Measurements from ENCODE around the gene CCNY.

DNA sequence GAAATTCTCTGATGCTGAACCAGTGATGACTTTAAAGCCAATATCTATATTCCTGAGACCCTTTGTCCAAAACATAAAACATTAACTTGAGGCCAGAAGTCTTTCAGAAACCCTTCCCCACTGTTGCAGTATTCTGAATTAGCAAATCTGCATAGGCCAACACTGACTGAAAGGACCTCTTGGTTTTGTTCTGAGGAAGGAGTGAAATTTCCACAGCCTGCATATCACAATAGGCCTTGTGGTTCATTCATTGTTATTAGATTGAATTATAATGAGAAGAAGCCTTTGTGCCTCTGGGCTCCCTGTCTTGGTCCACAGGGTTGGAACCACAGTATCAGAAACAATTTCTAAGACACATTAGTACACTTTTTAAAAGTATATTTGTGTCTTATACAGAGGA lies 90.3 kb downstream of the CCNY start:
- TF ChIP-seq, protein P1, sequence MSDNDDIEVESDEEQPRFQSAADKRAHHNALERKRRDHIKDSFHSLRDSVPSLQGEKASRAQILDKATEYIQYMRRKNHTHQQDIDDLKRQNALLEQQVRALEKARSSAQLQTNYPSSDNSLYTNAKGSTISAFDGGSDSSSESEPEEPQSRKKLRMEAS (IDR thresholded peaks at IDR 0.05): no peak
- TF ChIP-seq RAD21 (IDR thresholded peaks at IDR 0.05; ENCODE audit: low read depth) (no peak), EP300 (IDR thresholded peaks at IDR 0.05; ENCODE audit: borderline replicate concordance) (no peak), TEAD4 (IDR thresholded peaks at IDR 0.05) (no peak), TCF12 (IDR thresholded peaks at IDR 0.05; ENCODE audit: low read depth) (no peak), EGR1 (IDR thresholded peaks at IDR 0.05) (no peak), TAF1 (IDR thresholded peaks at IDR 0.05; ENCODE audit: low read depth) (no peak), YY1 (IDR thresholded peaks at IDR 0.05; ENCODE audit: low read depth) (no peak), CEBPB (IDR thresholded peaks at IDR 0.05) (no peak), FOXM1 (IDR thresholded peaks at IDR 0.05; ENCODE audit: borderline replicate concordance, low read depth) (no peak)
- TF ChIP-seq, protein P2, sequence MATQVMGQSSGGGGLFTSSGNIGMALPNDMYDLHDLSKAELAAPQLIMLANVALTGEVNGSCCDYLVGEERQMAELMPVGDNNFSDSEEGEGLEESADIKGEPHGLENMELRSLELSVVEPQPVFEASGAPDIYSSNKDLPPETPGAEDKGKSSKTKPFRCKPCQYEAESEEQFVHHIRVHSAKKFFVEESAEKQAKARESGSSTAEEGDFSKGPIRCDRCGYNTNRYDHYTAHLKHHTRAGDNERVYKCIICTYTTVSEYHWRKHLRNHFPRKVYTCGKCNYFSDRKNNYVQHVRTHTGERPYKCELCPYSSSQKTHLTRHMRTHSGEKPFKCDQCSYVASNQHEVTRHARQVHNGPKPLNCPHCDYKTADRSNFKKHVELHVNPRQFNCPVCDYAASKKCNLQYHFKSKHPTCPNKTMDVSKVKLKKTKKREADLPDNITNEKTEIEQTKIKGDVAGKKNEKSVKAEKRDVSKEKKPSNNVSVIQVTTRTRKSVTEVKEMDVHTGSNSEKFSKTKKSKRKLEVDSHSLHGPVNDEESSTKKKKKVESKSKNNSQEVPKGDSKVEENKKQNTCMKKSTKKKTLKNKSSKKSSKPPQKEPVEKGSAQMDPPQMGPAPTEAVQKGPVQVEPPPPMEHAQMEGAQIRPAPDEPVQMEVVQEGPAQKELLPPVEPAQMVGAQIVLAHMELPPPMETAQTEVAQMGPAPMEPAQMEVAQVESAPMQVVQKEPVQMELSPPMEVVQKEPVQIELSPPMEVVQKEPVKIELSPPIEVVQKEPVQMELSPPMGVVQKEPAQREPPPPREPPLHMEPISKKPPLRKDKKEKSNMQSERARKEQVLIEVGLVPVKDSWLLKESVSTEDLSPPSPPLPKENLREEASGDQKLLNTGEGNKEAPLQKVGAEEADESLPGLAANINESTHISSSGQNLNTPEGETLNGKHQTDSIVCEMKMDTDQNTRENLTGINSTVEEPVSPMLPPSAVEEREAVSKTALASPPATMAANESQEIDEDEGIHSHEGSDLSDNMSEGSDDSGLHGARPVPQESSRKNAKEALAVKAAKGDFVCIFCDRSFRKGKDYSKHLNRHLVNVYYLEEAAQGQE (IDR thresholded peaks at IDR 0.05; ENCODE audit: low read depth): no peak
- TF ChIP-seq, protein P3, sequence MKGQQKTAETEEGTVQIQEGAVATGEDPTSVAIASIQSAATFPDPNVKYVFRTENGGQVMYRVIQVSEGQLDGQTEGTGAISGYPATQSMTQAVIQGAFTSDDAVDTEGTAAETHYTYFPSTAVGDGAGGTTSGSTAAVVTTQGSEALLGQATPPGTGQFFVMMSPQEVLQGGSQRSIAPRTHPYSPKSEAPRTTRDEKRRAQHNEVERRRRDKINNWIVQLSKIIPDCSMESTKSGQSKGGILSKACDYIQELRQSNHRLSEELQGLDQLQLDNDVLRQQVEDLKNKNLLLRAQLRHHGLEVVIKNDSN (IDR thresholded peaks at IDR 0.05): no peak

Measured in Ishikawa (cell line).